Adrenal gland (tissue), 12 donors: ENCODE results near the gene TLX1. TPM values are rescaled to one million over a fixed set of nuclear protein-coding genes. Genes with fewer than 3 reads are reported as not detected.

Experiments used
- DNase-seq, 7 donors: peaks; one replicate each; pipeline ENCODE4 v3.0.0-alpha.2; 2019 to 2020
- H3K27ac ChIP-seq, 5 donors: fragments of 200-600 bp; sonication (generic) in 4 of 5; 1 replicate in 3 of 5; 2 replicates in 2 of 5; pipeline versions ENCODE4 v1.5.1 to v1.8.0; 2016 to 2020; ENCODE audit warnings: mild to moderate bottlenecking in 1 of 5
- H3K27me3 ChIP-seq: fragments of 200-600 bp; 2 replicates; pipeline ENCODE4 v1.8.0; 2021
- H3K36me3 ChIP-seq, 2 donors: fragments of 200-600 bp; replicated peaks in 1 of 2; 1 replicate in 1 of 2; 2 replicates in 1 of 2; pipeline versions ENCODE4 v1.5.1 to v1.8.0; 2018 to 2022
- H3K4me1 ChIP-seq, 2 donors: fragments of 200-600 bp; replicated peaks in 1 of 2; 1 replicate in 1 of 2; 2 replicates in 1 of 2; pipeline versions ENCODE4 v1.5.1 to v1.8.0; 2018 to 2021
- H3K4me3 ChIP-seq, 4 donors: fragments of 200-600 bp; sonication (generic) in 3 of 4; one replicate each; pipeline ENCODE4 v1.5.1; 2016 to 2018
- H3K9me3 ChIP-seq, 3 donors: fragments of 200-600 bp; sonication (generic) in 1 of 3; replicated peaks in 1 of 3; 1 replicate in 2 of 3; 2 replicates in 1 of 3; pipeline versions ENCODE4 v1.5.1 to v1.8.0; 2016 to 2021
- CTCF ChIP-seq, 6 experiments: fragments of 450-650 bp in 4 of 6; fragments of 200-600 bp in 2 of 6; sonication (generic) in 1 of 6; IDR thresholded peaks; 1 replicate in 5 of 6; 2 replicates in 1 of 6; pipeline versions ENCODE4 v1.5.1 to v1.8.0; 2016 to 2021; ENCODE audit warnings: antibody characterized with exemption in 6 of 6, mild to moderate bottlenecking in 2 of 6, moderate library complexity in 1 of 6
- POLR2A ChIP-seq, 2 donors: fragments of 450-650 bp; IDR thresholded peaks; one replicate each; pipeline ENCODE4 v1.6.1; 2017; ENCODE audit warnings: antibody characterized with exemption in 2 of 2, mild to moderate bottlenecking in 2 of 2, moderate library complexity in 1 of 2
- WGBS, 4 donors: extraction: QIAGEN DNeasy Blood & Tissue Kit in 2 of 4; methylation state at CpG; one replicate each; pipeline versions ENCODE4 v1.1.5 to v1.1.7; 2013 to 2017; 5-methylcytosine and 5-hydroxymethylcytosine counted together
- intact Hi-C, 2 donors: fragments of 100-400 bp; cut with DNase I; formaldehyde crosslinking; loops; one replicate each; pipeline versions ENCODE4 v1.14.1 to v1.15.0; 2022 to 2023
- polyA plus RNA-seq, 3 donors: library from polyadenylated mRNA; stranded (reverse); fragments of 200-250 nt in 2 of 3; fragments of 350-450 nt in 1 of 3; fragmentation: Illumina TruSeq in 1 of 3; extraction: RNeasy Lipid Tissue Mini Kit (QIAGEN cat#74804) in 1 of 3; gene quantifications; one replicate each; pipeline ENCODE4 v1.2.3, GENCODE V29; 2013 to 2014
- total RNA-seq, 9 donors: library from RNA; depleted of rRNA in 4 of 9; stranded (reverse); fragments of >200 nt in 4 of 9; fragments of 120-200 nt in 1 of 9; fragmentation: NEBNext Ultra II Directional in 1 of 9; extraction: Animal tissue kit (Norgen Biotek cat#: 25700) in 1 of 9; gene quantifications; one replicate each; pipeline versions ENCODE4 v1.1.0 to v1.2.4, GENCODE V29; 2013 to 2023
- donor health status: healthy with polysubstance abuse.
- donor health status: Bipolar disorder and iron deficiency.
- donor health status: DM: yes; HTN: yes; CAD: no.
- donor health status: DM: no; HTN: no; CAD: no.
- donor health status: DM: no; HTN: no; CAD: no.
- donor health status: DM: yes; HTN: yes; CAD: no.

TLX1 gene
- total and polyA plus RNA-seq, 12 donors: not detected

GRCh38 chr10:101140950-101141615 is 10.0 kb downstream of the TLX1 start:
- no peaks in the 10 kb centered on the region for H3K9me3 ChIP-seq
- peaks cover 86% of the 10 kb centered on the region for H3K27me3 ChIP-seq
- H3K4me3 ChIP-seq: no peak overlapping the region
- peaks cover 0 to 3% of the 10 kb centered on the region in 2 donors for H3K4me1 ChIP-seq
- no peak for DNase-seq
- WGBS, 4 donors: 14 to 40% (median 38%) methylated on average over 4 to 8 of the region's 8 CpGs
- TF ChIP-seq POLR2A (IDR thresholded peaks at IDR 0.05): no peak
- no peak for TF ChIP-seq CTCF (IDR thresholded peaks at IDR 0.05)
- H3K36me3 ChIP-seq: no peaks in the 10 kb centered on the region
- no peak overlapping the region for H3K27ac ChIP-seq
- intact Hi-C loops: no loop called here

GRCh38 chr10:101141616-101142532 is 10.8 kb downstream of the TLX1 start:
- peak; percentile 77 to 91 (median 86) for DNase-seq
- peaks cover 0 to 3% of the 10 kb centered on the region in 2 donors for H3K4me1 ChIP-seq
- 4 to 19% (median 10%) methylated on average over 11 to 21 of the region's 21 CpGs for WGBS, 4 donors
- intact Hi-C loops: loop anchor here (2.0 kb wide), 1 partner anchor 45 kb away; no protein-coding TSS in a partner anchor
- peak; percentile 86 to 96 (median 92) for TF ChIP-seq CTCF (IDR thresholded peaks at IDR 0.05)
- TF ChIP-seq POLR2A (IDR thresholded peaks at IDR 0.05): no peak
- no peak overlapping the region for H3K4me3 ChIP-seq
- no peak overlapping the region for H3K27ac ChIP-seq
- peaks cover 86% of the 10 kb centered on the region for H3K27me3 ChIP-seq
- H3K9me3 ChIP-seq: no peaks in the 10 kb centered on the region
- H3K36me3 ChIP-seq: no peaks in the 10 kb centered on the region

GRCh38 chr10:101142533-101143344 is 11.6 kb downstream of the TLX1 start:
- Histone ChIP-seq H3K4me3 (no peak overlapping the region), H3K4me1 (peaks cover 0 to 3% of the 10 kb centered on the region in 2 donors), H3K36me3 (no peaks in the 10 kb centered on the region), H3K27ac (no peak overlapping the region), H3K9me3 (no peaks in the 10 kb centered on the region), H3K27me3 (peaks cover 88% of the 10 kb centered on the region)
- intact Hi-C loops: loop anchor here (2.0 kb wide), 1 partner anchor 46 kb away; no protein-coding TSS in a partner anchor
- TF ChIP-seq POLR2A (IDR thresholded peaks at IDR 0.05) (no peak), CTCF (IDR thresholded peaks at IDR 0.05) (peak in 2 of 6 experiments; percentile 10 to 11)
- no peak for DNase-seq
- 25 to 33% (median 29%) methylated on average over 22 to 28 of the region's 28 CpGs for WGBS, 4 donors

GRCh38 chr10:101143345-101143630 is 12.2 kb downstream of the TLX1 start:
- intact Hi-C loops: loop anchor here (2.0 kb wide), 1 partner anchor 46 kb away; no protein-coding TSS in a partner anchor
- peaks cover 92% of the 10 kb centered on the region for H3K27me3 ChIP-seq
- 16 to 39% (median 30%) methylated on average over 1 of the region's 1 CpG for WGBS, 4 donors
- H3K27ac ChIP-seq: no peak overlapping the region
- TF ChIP-seq POLR2A (IDR thresholded peaks at IDR 0.05) (no peak), CTCF (IDR thresholded peaks at IDR 0.05) (no peak)
- H3K4me1 ChIP-seq: peaks cover 0 to 3% of the 10 kb centered on the region in 2 donors
- H3K4me3 ChIP-seq: no peak overlapping the region
- no peaks in the 10 kb centered on the region for H3K9me3 ChIP-seq
- no peak for DNase-seq
- H3K36me3 ChIP-seq: no peaks in the 10 kb centered on the region
